GM19023 (cell line): ENCODE data around the gene DAB2IP.

ENCODE experiments used
- ATAC-seq: cut with Tn5 transposase; IDR thresholded peaks from one replicate; pipeline ENCODE4 v1.9.1; 2021; ENCODE audit warnings: mild to moderate bottlenecking, moderate library complexity; ENCODE audit not compliant: unreplicated experiment

DAB2IP gene

GRCh38 chr9:121700165-121700831 lies 48.9 kb downstream of the DAB2IP start:
- ATAC-seq: no peak

- ATAC-seq: no peak
Observed at GRCh38 chr9:121700832-121701419, 49.5 kb downstream of the DAB2IP start.

- ATAC-seq: no peak
Observed at GRCh38 chr9:121701736-121702261, 50.4 kb downstream of the DAB2IP start.

GRCh38 chr9:121703014-121703734 lies 51.7 kb downstream of the DAB2IP start:
- ATAC-seq: no peak

GRCh38 chr9:121704281-121704680 lies 52.8 kb downstream of the DAB2IP start:
- ATAC-seq: no peak

- ATAC-seq: no peak
Observed at GRCh38 chr9:121706149-121706750, 54.8 kb downstream of the DAB2IP start.

- peak; percentile 88 for ATAC-seq
Observed at GRCh38 chr9:121707477-121708424, 56.3 kb downstream of the DAB2IP start.

- no peak for ATAC-seq
Observed at GRCh38 chr9:121708768-121709488, 57.5 kb downstream of the DAB2IP start.

- ATAC-seq: no peak
Observed at GRCh38 chr9:121709798-121710197, 58.4 kb downstream of the DAB2IP start.

- ATAC-seq: no peak
Observed at GRCh38 chr9:121711281-121711680, 59.8 kb downstream of the DAB2IP start.

GRCh38 chr9:121711797-121712196 lies 60.4 kb downstream of the DAB2IP start:
- ATAC-seq: no peak

- ATAC-seq: no peak
Observed at GRCh38 chr9:121713400-121714070, 62.1 kb downstream of the DAB2IP start.

- ATAC-seq: no peak
Observed at GRCh38 chr9:121714075-121714705, 62.8 kb downstream of the DAB2IP start.

GRCh38 chr9:121714873-121715272 lies 63.4 kb downstream of the DAB2IP start:
- no peak for ATAC-seq

- no peak for ATAC-seq
Observed at GRCh38 chr9:121717141-121717991, 65.9 kb downstream of the DAB2IP start.

GRCh38 chr9:121718084-121718483 lies 66.7 kb downstream of the DAB2IP start:
- ATAC-seq: no peak

- no peak for ATAC-seq
Observed at GRCh38 chr9:121718501-121718900, 67.1 kb downstream of the DAB2IP start.
